BE2C (cell line): ENCODE results near the gene PNPLA6.
"Not testable (repeated sequence)": the region's sequence is repeated elsewhere in the genome, so short reads cannot be mapped to it uniquely, and the experiment has no call there.

Experiments
- DNase-seq: peaks from one replicate; pipeline ENCODE4 v3.0.0-alpha.2; 2020
- H3K27me3 ChIP-seq: fragments of 250-450 bp; sonication (Bioruptor Pico); 2 replicates; pipeline ENCODE4 v1.5.1; 2020; ENCODE audit warnings: mild to moderate bottlenecking
- H3K36me3 ChIP-seq: fragments of 250-450 bp; sonication (Bioruptor Pico); 2 replicates; pipeline ENCODE4 v1.5.1; 2020; ENCODE audit warnings: mild to moderate bottlenecking
- H3K4me1 ChIP-seq: fragments of 250-450 bp; sonication (Bioruptor Pico); 2 replicates; pipeline ENCODE4 v1.5.1; 2020
- H3K4me3 ChIP-seq: 2 replicates; pipeline ENCODE4 v1.5.1; 2011; ENCODE audit warnings: low read depth, low read length
- H3K9me3 ChIP-seq: fragments of 250-450 bp; sonication (Bioruptor Pico); 2 replicates; pipeline ENCODE4 v1.5.1; 2020
- CTCF ChIP-seq: IDR thresholded peaks from 2 replicates; pipeline ENCODE4 v1.5.1; 2012; ENCODE audit warnings: mild to moderate bottlenecking, low read depth, low read length

Gene PNPLA6

GRCh38 chr19:7534531-7535046 lies 928 bp upstream of the PNPLA6 start:
- Histone ChIP-seq H3K36me3 (no peaks in the 10 kb centered on the region; the same call in 1 of the 2 replicates), H3K9me3 (no peaks in the 10 kb centered on the region), H3K4me3 (peak overlapping the region; percentile 88), H3K27me3 (no peaks in the 10 kb centered on the region), H3K4me1 (no peaks in the 10 kb centered on the region)
- peak; percentile 71 for DNase-seq
- peak; percentile 18; the same call in 1 of the 2 replicates for TF ChIP-seq CTCF

- Histone ChIP-seq H3K27me3 (no peaks in the 10 kb centered on the region), H3K36me3 (no peaks in the 10 kb centered on the region), H3K4me3 (peak overlapping the region; percentile 88), H3K4me1 (no peaks in the 10 kb centered on the region), H3K9me3 (no peaks in the 10 kb centered on the region)
- TF ChIP-seq CTCF: no peak
- no peak for DNase-seq
Measured at GRCh38 chr19:7535998-7536695, 630 bp downstream of the PNPLA6 start.

GRCh38 chr19:7538990-7539389 lies 3.5 kb downstream of the PNPLA6 start:
- not testable (repeated sequence) for H3K27me3 ChIP-seq, H3K4me3 ChIP-seq, DNase-seq, H3K4me1 ChIP-seq, H3K36me3 ChIP-seq, H3K9me3 ChIP-seq

- H3K4me3 ChIP-seq: no peak overlapping the region
Measured at GRCh38 chr19:7539827-7540425, 4.4 kb downstream of the PNPLA6 start.

GRCh38 chr19:7540761-7541474 lies 5.4 kb downstream of the PNPLA6 start:
- DNase-seq: peak; percentile 92
- no peaks in the 10 kb centered on the region for H3K36me3 ChIP-seq
- no peaks in the 10 kb centered on the region for H3K9me3 ChIP-seq
- H3K4me1 ChIP-seq: peaks cover 2% of the 10 kb centered on the region; the same call in 1 of the 2 replicates
- H3K4me3 ChIP-seq: peak overlapping the region; percentile 43
- TF ChIP-seq CTCF: no peak
- no peaks in the 10 kb centered on the region for H3K27me3 ChIP-seq

More at GRCh38 chr19:7539827-7540425, 4.4 kb downstream of the PNPLA6 start:
- H3K9me3 ChIP-seq: no peaks in the 10 kb centered on the region
- no peaks in the 10 kb centered on the region for H3K27me3 ChIP-seq
- H3K36me3 ChIP-seq: no peaks in the 10 kb centered on the region
- peak; percentile 9 for DNase-seq
- H3K4me1 ChIP-seq: peaks cover 2% of the 10 kb centered on the region; the same call in 1 of the 2 replicates
- no peak for TF ChIP-seq CTCF

- H3K4me3 ChIP-seq: peak overlapping the region; percentile 43
- H3K9me3 ChIP-seq: no peaks in the 10 kb centered on the region
- no peak for DNase-seq
- peaks cover 2% of the 10 kb centered on the region; the same call in 1 of the 2 replicates for H3K4me1 ChIP-seq
- H3K27me3 ChIP-seq: no peaks in the 10 kb centered on the region
- H3K36me3 ChIP-seq: no peaks in the 10 kb centered on the region
- TF ChIP-seq CTCF: no peak
Measured at GRCh38 chr19:7541475-7541824, 5.9 kb downstream of the PNPLA6 start.
